Peyer's patch (tissue), 4 donors: ENCODE data around the gene ZFP64.

Experiments
- POLR2A ChIP-seq, 2 donors: fragments of 450-650 bp; IDR thresholded peaks; one replicate each; pipeline ENCODE4 v1.5.1; 2017; ENCODE audit warnings: antibody characterized with exemption in 2 of 2, mild to moderate bottlenecking in 2 of 2, moderate library complexity in 2 of 2
- TF ChIP-seq, protein P1 (sequence below), 6 experiments: fragments of 450-650 bp in 4 of 6; fragments of 200-600 bp in 2 of 6; sonication (generic) in 1 of 6; IDR thresholded peaks; one replicate each; pipeline ENCODE4 v1.5.1; 2017 to 2019; ENCODE audit warnings: antibody characterized with exemption in 6 of 6, mild to moderate bottlenecking in 3 of 6, moderate library complexity in 1 of 6

DNA sequence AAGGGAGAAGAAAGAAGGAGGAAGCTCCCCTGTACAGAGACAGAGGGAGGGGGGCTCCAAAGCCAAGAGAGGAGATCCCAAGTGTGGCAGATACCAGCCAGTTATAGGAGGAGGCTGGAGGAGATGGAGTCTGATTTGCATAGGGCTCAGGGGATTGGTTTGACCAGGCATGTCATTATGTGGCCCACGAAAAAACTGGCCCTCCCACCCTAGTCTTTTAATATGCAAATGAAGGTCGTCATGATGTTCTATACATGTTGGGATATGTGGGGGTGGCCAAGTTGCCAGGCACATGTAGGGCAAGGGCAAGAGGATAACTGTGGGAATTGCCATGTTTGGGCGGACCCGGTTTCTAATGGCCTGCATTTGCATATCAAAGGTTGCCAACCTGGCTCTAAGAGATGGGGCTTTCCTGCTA, 17.6 kb upstream of the ZFP64 start:
- no peak for TF ChIP-seq POLR2A (IDR thresholded peaks at IDR 0.05)
- TF ChIP-seq, protein P1, sequence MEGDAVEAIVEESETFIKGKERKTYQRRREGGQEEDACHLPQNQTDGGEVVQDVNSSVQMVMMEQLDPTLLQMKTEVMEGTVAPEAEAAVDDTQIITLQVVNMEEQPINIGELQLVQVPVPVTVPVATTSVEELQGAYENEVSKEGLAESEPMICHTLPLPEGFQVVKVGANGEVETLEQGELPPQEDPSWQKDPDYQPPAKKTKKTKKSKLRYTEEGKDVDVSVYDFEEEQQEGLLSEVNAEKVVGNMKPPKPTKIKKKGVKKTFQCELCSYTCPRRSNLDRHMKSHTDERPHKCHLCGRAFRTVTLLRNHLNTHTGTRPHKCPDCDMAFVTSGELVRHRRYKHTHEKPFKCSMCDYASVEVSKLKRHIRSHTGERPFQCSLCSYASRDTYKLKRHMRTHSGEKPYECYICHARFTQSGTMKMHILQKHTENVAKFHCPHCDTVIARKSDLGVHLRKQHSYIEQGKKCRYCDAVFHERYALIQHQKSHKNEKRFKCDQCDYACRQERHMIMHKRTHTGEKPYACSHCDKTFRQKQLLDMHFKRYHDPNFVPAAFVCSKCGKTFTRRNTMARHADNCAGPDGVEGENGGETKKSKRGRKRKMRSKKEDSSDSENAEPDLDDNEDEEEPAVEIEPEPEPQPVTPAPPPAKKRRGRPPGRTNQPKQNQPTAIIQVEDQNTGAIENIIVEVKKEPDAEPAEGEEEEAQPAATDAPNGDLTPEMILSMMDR (IDR thresholded peaks at IDR 0.05): no peak
